CD14-positive monocyte (primary cell): ENCODE data around the gene MAST4. TPM values are rescaled to one million over a fixed set of nuclear protein-coding genes. Genes with fewer than 3 reads are reported as not detected.

ENCODE experiments used
- DNase-seq, 3 donors: peaks; one replicate each; pipeline ENCODE4 v3.0.0-alpha.2; 2011 to 2022
- H2AFZ ChIP-seq: 2 replicates; pipeline ENCODE4 v1.6.0; 2012; ENCODE audit warnings: mild to moderate bottlenecking, low read depth, low read length, inconsistent platforms; ENCODE audit not compliant: insufficient read depth, poor library complexity, severe bottlenecking
- H3K27ac ChIP-seq, 2 donors: 1 replicate in 1 of 2; 2 replicates in 1 of 2; pipeline ENCODE4 v1.5.1; 2012 to 2013; ENCODE audit warnings: low read length in 2 of 2, control low read depth in 1 of 2, inconsistent platforms in 1 of 2, low read depth in 1 of 2, mild to moderate bottlenecking in 1 of 2
- H3K27me3 ChIP-seq, 2 donors: one replicate each; pipeline versions ENCODE4 v1.6.0 to v1.6.1; 2011 to 2013; ENCODE audit warnings: low read length in 2 of 2; ENCODE audit not compliant: control insufficient read depth in 2 of 2, insufficient read depth in 2 of 2
- H3K36me3 ChIP-seq, 2 donors: replicated peaks in 1 of 2; 1 replicate in 1 of 2; 2 replicates in 1 of 2; pipeline versions ENCODE4 v1.5.1 to v1.6.1; 2012 to 2013; ENCODE audit warnings: low read length in 2 of 2, control low read depth in 1 of 2, inconsistent platforms in 1 of 2, mild to moderate bottlenecking in 1 of 2; ENCODE audit not compliant: insufficient read depth in 2 of 2, control insufficient read depth in 1 of 2
- H3K4me1 ChIP-seq, 2 donors: 1 replicate in 1 of 2; 2 replicates in 1 of 2; pipeline versions ENCODE4 v1.5.1 to v1.6.1; 2012 to 2013; ENCODE audit warnings: low read length in 2 of 2, control low read depth in 1 of 2, inconsistent platforms in 1 of 2, mild to moderate bottlenecking in 1 of 2, moderate library complexity in 1 of 2; ENCODE audit not compliant: insufficient read depth in 2 of 2, control insufficient read depth in 1 of 2
- H3K4me2 ChIP-seq: replicated peaks from 2 replicates; pipeline ENCODE3; 2012; ENCODE audit warnings: low read length, moderate library complexity, mild to moderate bottlenecking; ENCODE audit not compliant: poor library complexity, severe bottlenecking; ENCODE audit errors: extremely low read depth
- H3K4me3 ChIP-seq, 3 experiments: fragments of 200-600 bp in 1 of 3; sonication (generic) in 1 of 3; replicated peaks in 1 of 3; 1 replicate in 2 of 3; 2 replicates in 1 of 3; pipeline ENCODE4 v1.5.1; 2011 to 2013; ENCODE audit warnings: low read length in 3 of 3, mild to moderate bottlenecking in 3 of 3, control low read depth in 2 of 3, low read depth in 2 of 3, inconsistent platforms in 1 of 3, moderate library complexity in 1 of 3
- H3K79me2 ChIP-seq: 2 replicates; pipeline ENCODE4 v1.6.0; 2012; ENCODE audit warnings: mild to moderate bottlenecking, control low read depth, inconsistent platforms, low read length, moderate library complexity; ENCODE audit not compliant: insufficient read depth
- H3K9ac ChIP-seq: 2 replicates; pipeline ENCODE4 v1.6.0; 2017; ENCODE audit warnings: low read length, mild to moderate bottlenecking; ENCODE audit not compliant: insufficient read depth, poor library complexity, severe bottlenecking
- H3K9me3 ChIP-seq, 2 donors: replicated peaks in 1 of 2; 1 replicate in 1 of 2; 2 replicates in 1 of 2; pipeline versions ENCODE4 v1.5.1 to v1.6.1; 2012 to 2013; ENCODE audit warnings: low read length in 2 of 2, control low read depth in 1 of 2; ENCODE audit not compliant: control insufficient read depth in 1 of 2, insufficient read depth in 1 of 2
- H4K20me1 ChIP-seq: 2 replicates; pipeline ENCODE4 v1.6.0; 2012; ENCODE audit warnings: mild to moderate bottlenecking, low read length, control low read depth, moderate library complexity; ENCODE audit not compliant: insufficient read depth
- H3K27ac Mint-ChIP-seq, 7 donors: one replicate each; pipeline ENCODE4 v1.8.0; 2020; ENCODE audit warnings: mild to moderate bottlenecking in 7 of 7, mixed read lengths in 7 of 7, moderate library complexity in 6 of 7, inconsistent platforms in 2 of 7
- H3K27me3 Mint-ChIP-seq, 3 donors: one replicate each; pipeline ENCODE4 v1.8.0; 2021 to 2022; ENCODE audit warnings: low read depth in 3 of 3, mild to moderate bottlenecking in 3 of 3, mixed read lengths in 3 of 3, moderate library complexity in 3 of 3, inconsistent platforms in 1 of 3
- H3K36me3 Mint-ChIP-seq, 2 donors: one replicate each; pipeline ENCODE4 v1.8.0; 2020; ENCODE audit warnings: mixed read lengths in 2 of 2, inconsistent platforms in 1 of 2, mild to moderate bottlenecking in 1 of 2
- H3K4me1 Mint-ChIP-seq: one replicate; pipeline ENCODE4 v1.8.0; 2020; ENCODE audit warnings: mild to moderate bottlenecking, mixed read lengths
- H3K4me3 Mint-ChIP-seq, 2 donors: one replicate each; pipeline ENCODE4 v1.8.0; 2020; ENCODE audit warnings: mild to moderate bottlenecking in 2 of 2, mixed read lengths in 2 of 2, moderate library complexity in 1 of 2
- H3K9me3 Mint-ChIP-seq, 7 donors: one replicate each; pipeline ENCODE4 v1.8.0; 2020 to 2022; ENCODE audit warnings: mixed read lengths in 7 of 7, mild to moderate bottlenecking in 6 of 7, moderate library complexity in 6 of 7, inconsistent platforms in 2 of 7
- WGBS: methylation state at CpG from one replicate; pipeline ENCODE4 v1.1.5; 2013; ENCODE audit warnings: missing lambda C conversion rate; ENCODE audit not compliant: insufficient coverage; 5-methylcytosine and 5-hydroxymethylcytosine counted together
- intact Hi-C, 2 donors: fragments of 100-400 bp; cut with micrococcal nuclease; formaldehyde crosslinking; loops; one replicate each; pipeline versions ENCODE4 v1.15.0 to v1.15.1; 2023
- polyA plus RNA-seq, 3 donors: library from polyadenylated mRNA; depleted of rRNA in 1 of 3; unstranded in 2 of 3; stranded (reverse) in 1 of 3; fragments of 300-500 nt in 2 of 3; fragments of >200 nt in 1 of 3; fragmentation: Illumina TruSeq in 2 of 3; gene quantifications; 1 replicate in 2 of 3; 2 replicates in 1 of 3; pipeline ENCODE4 v1.2.3, GENCODE V29; 2012 to 2021
- TF ChIP-seq, protein P1 (sequence below): fragments of 200-600 bp; IDR thresholded peaks from one replicate; pipeline ENCODE4 v1.8.0; 2022; ENCODE audit warnings: antibody characterized with exemption, mild to moderate bottlenecking

Gene MAST4
- polyA plus RNA-seq, 3 donors = 0.03 to 0.24 TPM; not detected in 1

DNA sequence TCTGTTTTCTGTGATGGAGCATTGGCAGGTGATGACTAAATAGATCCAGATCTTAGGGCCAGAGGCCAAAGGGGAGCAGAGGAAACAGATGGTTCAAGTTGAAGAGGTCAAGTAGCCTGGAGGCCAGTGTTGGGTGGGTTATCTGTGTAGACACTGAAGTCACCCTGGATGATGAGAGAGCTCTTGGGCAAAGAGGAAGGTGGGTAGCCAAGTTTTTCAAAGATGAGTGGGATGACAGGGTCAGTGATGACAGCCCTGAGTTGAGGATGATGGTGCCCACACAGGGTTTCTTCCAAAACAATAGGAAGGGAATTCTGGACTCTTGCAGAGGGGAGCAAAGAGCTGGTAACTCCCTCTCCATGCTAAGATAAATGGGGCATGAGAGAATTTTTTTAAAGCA, 523.8 kb downstream of the MAST4 start:
- DNase-seq = no peak
- no peaks in the 10 kb centered on the region for H3K9me3 ChIP-seq
- TF ChIP-seq, protein P1, sequence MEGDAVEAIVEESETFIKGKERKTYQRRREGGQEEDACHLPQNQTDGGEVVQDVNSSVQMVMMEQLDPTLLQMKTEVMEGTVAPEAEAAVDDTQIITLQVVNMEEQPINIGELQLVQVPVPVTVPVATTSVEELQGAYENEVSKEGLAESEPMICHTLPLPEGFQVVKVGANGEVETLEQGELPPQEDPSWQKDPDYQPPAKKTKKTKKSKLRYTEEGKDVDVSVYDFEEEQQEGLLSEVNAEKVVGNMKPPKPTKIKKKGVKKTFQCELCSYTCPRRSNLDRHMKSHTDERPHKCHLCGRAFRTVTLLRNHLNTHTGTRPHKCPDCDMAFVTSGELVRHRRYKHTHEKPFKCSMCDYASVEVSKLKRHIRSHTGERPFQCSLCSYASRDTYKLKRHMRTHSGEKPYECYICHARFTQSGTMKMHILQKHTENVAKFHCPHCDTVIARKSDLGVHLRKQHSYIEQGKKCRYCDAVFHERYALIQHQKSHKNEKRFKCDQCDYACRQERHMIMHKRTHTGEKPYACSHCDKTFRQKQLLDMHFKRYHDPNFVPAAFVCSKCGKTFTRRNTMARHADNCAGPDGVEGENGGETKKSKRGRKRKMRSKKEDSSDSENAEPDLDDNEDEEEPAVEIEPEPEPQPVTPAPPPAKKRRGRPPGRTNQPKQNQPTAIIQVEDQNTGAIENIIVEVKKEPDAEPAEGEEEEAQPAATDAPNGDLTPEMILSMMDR = no peak
- H3K36me3 ChIP-seq = no peaks in the 10 kb centered on the region
- Mint-ChIP-seq H3K4me1 (peaks cover 4% of the 10 kb centered on the region), H3K9me3 (peaks cover 0 to 2% (median 0%) of the 10 kb centered on the region in 7 donors), H3K27me3 (no peaks in the 10 kb centered on the region), H3K27ac (no peak overlapping the region), H3K36me3 (no peaks in the 10 kb centered on the region), H3K4me3 (no peak overlapping the region)
- no peaks in the 10 kb centered on the region for H3K79me2 ChIP-seq
- H3K4me3 ChIP-seq = no peak overlapping the region
- no peak overlapping the region for H3K4me2 ChIP-seq
- no peaks in the 10 kb centered on the region for H3K4me1 ChIP-seq
- H3K27ac ChIP-seq = no peak overlapping the region
- no peaks in the 10 kb centered on the region for H3K27me3 ChIP-seq
- intact Hi-C loops = no loop called here
- no peaks in the 10 kb centered on the region for H4K20me1 ChIP-seq
- H3K9ac ChIP-seq = no peak overlapping the region
- no peak overlapping the region for H2AFZ ChIP-seq

DNA sequence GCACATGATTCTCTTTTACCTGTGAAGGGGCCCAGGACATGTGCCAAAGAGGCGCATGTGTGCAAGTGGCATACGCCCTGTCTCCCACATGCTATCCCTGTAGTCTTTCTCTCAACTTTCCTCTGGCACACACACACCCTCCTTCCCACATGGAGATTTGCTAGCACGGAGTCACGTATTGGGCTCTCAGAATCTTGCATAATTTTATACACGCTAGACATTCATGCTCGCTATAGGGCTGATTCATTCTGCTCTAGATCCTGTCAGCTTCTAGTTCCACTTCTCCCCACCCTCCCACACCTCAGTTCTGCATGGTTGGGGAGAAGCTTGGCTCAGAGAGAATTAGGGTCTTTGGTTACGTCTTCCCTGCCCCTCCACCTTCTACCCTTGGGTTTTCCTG, 527.6 kb downstream of the MAST4 start:
- H2AFZ ChIP-seq = no peak overlapping the region
- no peak for DNase-seq
- H3K9ac ChIP-seq = no peak overlapping the region
- H3K9me3 ChIP-seq = no peaks in the 10 kb centered on the region
- 90% methylated on average over 4 of the region's 7 CpGs for WGBS
- Mint-ChIP-seq H3K27ac (no peak overlapping the region), H3K9me3 (peaks cover 0 to 8% (median 2%) of the 10 kb centered on the region in 7 donors), H3K27me3 (no peaks in the 10 kb centered on the region), H3K36me3 (no peaks in the 10 kb centered on the region), H3K4me3 (no peak overlapping the region), H3K4me1 (peaks cover 4% of the 10 kb centered on the region)
- no peak overlapping the region for H3K4me3 ChIP-seq
- intact Hi-C loops = no loop called here
- no peaks in the 10 kb centered on the region for H4K20me1 ChIP-seq
- H3K27ac ChIP-seq = no peak overlapping the region
- TF ChIP-seq, protein P1 = no peak
- no peaks in the 10 kb centered on the region for H3K79me2 ChIP-seq
- H3K27me3 ChIP-seq = no peaks in the 10 kb centered on the region
- no peaks in the 10 kb centered on the region for H3K36me3 ChIP-seq
- H3K4me1 ChIP-seq = no peaks in the 10 kb centered on the region
- H3K4me2 ChIP-seq = no peak overlapping the region
